ENCODE data around the gene STK11IP. TPM values are rescaled to one million over a fixed set of nuclear protein-coding genes. Genes with fewer than 3 reads are reported as not detected.

STK11IP gene
- total RNA-seq, 1 experiment from 2014 or later, result 45.0 TPM

DNA sequence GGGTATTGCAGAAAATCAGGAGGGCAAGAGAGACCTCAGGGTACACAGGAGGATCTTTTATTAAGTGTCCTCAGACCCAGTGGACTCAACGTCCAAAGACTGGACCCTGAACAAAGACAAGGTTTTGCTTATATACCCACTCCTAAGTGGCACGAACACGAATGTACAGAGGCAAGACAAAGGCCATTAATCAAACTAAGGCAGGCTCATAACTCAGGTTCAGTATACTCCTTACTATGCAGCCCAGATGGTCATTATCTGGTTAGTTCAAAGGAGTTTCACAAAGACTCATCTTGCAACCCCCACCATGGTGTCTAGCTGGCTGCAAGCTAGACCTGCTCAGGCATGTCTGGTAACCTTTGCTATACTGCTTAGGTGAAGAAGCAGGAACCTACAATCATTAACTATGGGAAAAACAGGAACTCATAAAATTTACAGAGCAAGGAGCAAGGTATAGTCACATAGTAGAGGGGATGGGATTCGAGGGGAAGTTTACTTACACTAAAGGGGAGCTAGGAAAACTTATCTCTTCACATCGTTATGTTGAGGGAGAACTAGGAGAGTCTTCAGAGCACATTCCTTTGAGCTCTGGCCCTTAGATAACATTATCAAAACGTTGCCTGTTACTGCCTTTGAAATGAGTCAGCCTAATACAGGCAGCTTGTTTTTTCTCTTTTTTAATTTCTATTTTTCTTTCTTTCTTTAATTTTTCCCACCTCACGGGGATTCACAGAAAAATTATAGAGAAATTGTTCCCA is 63.7 kb downstream of the STK11IP start:
- ChIA-PET POLR2A (interaction anchor here (1.2 kb wide), 1 partner anchor 16 kb away, joined by 4 read pairs; no protein-coding TSS in a partner anchor), RAD21 (ENCODE audit: low non-redundant PET in 1 of 2, low total read pairs in 2 of 2, uncharacterized antibody in 2 of 2, unreplicated experiment in 2 of 2) (no interaction called here), CTCF (no interaction called here)
- H3K36me3 ChIP-seq (ENCODE audit: control insufficient read depth in 1 of 2, insufficient read depth in 2 of 2, low read length in 2 of 2), result no peaks in the 10 kb centered on the region
- H3K79me2 ChIP-seq (ENCODE audit: insufficient read depth, low read length), result no peaks in the 10 kb centered on the region
- peak; percentile 59 for ATAC-seq
- H3K9me3 ChIP-seq (ENCODE audit: control insufficient read depth in 1 of 2, insufficient read depth in 1 of 2, low read depth in 1 of 2, low read length in 2 of 2), result peaks cover 0 to 17% of the 10 kb centered on the region in 2 experiments; a peak in 1 of 4 replicates
- peaks cover 0 to 21% of the 10 kb centered on the region in 2 experiments; a peak in 2 of 4 replicates for H3K4me1 ChIP-seq (ENCODE audit: control insufficient read depth in 1 of 2, insufficient read depth in 2 of 2, low read length in 2 of 2)
- H2AFZ ChIP-seq (ENCODE audit: low read depth, low read length, poor library complexity, severe bottlenecking), result peak overlapping the region; percentile 41
- H3K4me3 ChIP-seq (replicated peaks in 1 of 2; ENCODE audit: low read depth in 1 of 2, low read length in 2 of 2), result no peak overlapping the region
- no TSS peak for BruUV-seq (replicated peaks)
- peak overlapping the region; percentile 24; the same call in 1 of the 2 replicates for H3K4me2 ChIP-seq (ENCODE audit: low read length)
- no peaks in the 10 kb centered on the region for H3K27me3 ChIP-seq (ENCODE audit: insufficient read depth, low read length)
- intact Hi-C loops (cut with micrococcal nuclease), result no loop called here
- no peak overlapping the region for H3K9ac ChIP-seq (ENCODE audit: low read length)
- H3K9me2 ChIP-seq (ENCODE audit: insufficient read depth), result no peaks in the 10 kb centered on the region
- H4K20me1 ChIP-seq (ENCODE audit: insufficient read depth), result no peaks in the 10 kb centered on the region
- H3K27ac ChIP-seq (ENCODE audit: low read depth, low read length), result no peak overlapping the region; the same call in 1 of the 2 replicates
- DNase-seq (ENCODE audit: low read depth, low spot score), result peak; percentile 35
- TF ChIP-seq, protein P1, sequence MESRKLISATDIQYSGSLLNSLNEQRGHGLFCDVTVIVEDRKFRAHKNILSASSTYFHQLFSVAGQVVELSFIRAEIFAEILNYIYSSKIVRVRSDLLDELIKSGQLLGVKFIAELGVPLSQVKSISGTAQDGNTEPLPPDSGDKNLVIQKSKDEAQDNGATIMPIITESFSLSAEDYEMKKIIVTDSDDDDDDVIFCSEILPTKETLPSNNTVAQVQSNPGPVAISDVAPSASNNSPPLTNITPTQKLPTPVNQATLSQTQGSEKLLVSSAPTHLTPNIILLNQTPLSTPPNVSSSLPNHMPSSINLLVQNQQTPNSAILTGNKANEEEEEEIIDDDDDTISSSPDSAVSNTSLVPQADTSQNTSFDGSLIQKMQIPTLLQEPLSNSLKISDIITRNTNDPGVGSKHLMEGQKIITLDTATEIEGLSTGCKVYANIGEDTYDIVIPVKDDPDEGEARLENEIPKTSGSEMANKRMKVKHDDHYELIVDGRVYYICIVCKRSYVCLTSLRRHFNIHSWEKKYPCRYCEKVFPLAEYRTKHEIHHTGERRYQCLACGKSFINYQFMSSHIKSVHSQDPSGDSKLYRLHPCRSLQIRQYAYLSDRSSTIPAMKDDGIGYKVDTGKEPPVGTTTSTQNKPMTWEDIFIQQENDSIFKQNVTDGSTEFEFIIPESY (IDR thresholded peaks at IDR 0.05; ENCODE audit: extremely low read depth, insufficient replicate concordance, low read length), result peak; percentile 46
- TF ChIP-seq ELF1 (IDR thresholded peaks at IDR 0.05; ENCODE audit: borderline replicate concordance, low read depth) (no peak; the same call in 1 of the 2 replicates), POLR2AphosphoS5 (IDR thresholded peaks at IDR 0.05; ENCODE audit: low read depth, low read length) (no peak), EZH2phosphoT487 (IDR thresholded peaks at IDR 0.05; ENCODE audit: borderline replicate concordance) (no peak), ZFX (IDR thresholded peaks at IDR 0.05) (no peak), SRF (IDR thresholded peaks at IDR 0.05; ENCODE audit: low read depth) (no peak), CEBPB (IDR thresholded peaks at IDR 0.05; ENCODE audit: low read depth) (0 out of 2 replicates have a peak, but pooled peaks have one; percentile 22), SP1 (IDR thresholded peaks at IDR 0.05; ENCODE audit: low read depth) (peak; percentile 32), JUND (IDR thresholded peaks at IDR 0.05) (no peak), POLR2A (IDR thresholded peaks at IDR 0.05; ENCODE audit: borderline replicate concordance, extremely low read depth, insufficient read depth, insufficient read length) (no peak), TCF7L2 (IDR thresholded peaks at IDR 0.05; ENCODE audit: borderline replicate concordance, extremely low read depth, insufficient read depth, insufficient read length) (no peak), CBX3 (IDR thresholded peaks at IDR 0.05; ENCODE audit: low read depth) (peak; percentile 100), ZNF274 (IDR thresholded peaks at IDR 0.05; ENCODE audit: low read depth, low read length) (no peak), SIN3A (IDR thresholded peaks at IDR 0.05; ENCODE audit: low read depth) (peak; percentile 39; the same call in 1 of the 2 replicates), FOSL1 (IDR thresholded peaks at IDR 0.05; ENCODE audit: low read depth) (no peak), YY1 (IDR thresholded peaks at IDR 0.05; ENCODE audit: extremely low read depth, insufficient replicate concordance, low read depth, low read length) (peak; percentile 59)
- TF ChIP-seq, protein P2, sequence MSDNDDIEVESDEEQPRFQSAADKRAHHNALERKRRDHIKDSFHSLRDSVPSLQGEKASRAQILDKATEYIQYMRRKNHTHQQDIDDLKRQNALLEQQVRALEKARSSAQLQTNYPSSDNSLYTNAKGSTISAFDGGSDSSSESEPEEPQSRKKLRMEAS (IDR thresholded peaks at IDR 0.05), result no peak
- TF ChIP-seq, protein P3, sequence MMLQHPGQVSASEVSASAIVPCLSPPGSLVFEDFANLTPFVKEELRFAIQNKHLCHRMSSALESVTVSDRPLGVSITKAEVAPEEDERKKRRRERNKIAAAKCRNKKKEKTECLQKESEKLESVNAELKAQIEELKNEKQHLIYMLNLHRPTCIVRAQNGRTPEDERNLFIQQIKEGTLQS (IDR thresholded peaks at IDR 0.05), result no peak
- TF ChIP-seq, protein P4, sequence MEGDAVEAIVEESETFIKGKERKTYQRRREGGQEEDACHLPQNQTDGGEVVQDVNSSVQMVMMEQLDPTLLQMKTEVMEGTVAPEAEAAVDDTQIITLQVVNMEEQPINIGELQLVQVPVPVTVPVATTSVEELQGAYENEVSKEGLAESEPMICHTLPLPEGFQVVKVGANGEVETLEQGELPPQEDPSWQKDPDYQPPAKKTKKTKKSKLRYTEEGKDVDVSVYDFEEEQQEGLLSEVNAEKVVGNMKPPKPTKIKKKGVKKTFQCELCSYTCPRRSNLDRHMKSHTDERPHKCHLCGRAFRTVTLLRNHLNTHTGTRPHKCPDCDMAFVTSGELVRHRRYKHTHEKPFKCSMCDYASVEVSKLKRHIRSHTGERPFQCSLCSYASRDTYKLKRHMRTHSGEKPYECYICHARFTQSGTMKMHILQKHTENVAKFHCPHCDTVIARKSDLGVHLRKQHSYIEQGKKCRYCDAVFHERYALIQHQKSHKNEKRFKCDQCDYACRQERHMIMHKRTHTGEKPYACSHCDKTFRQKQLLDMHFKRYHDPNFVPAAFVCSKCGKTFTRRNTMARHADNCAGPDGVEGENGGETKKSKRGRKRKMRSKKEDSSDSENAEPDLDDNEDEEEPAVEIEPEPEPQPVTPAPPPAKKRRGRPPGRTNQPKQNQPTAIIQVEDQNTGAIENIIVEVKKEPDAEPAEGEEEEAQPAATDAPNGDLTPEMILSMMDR (IDR thresholded peaks at IDR 0.05 in 2 of 3, conservative IDR thresholded peaks at IDR 0.05 in 1 of 3; ENCODE audit: borderline replicate concordance in 1 of 3, insufficient read depth in 1 of 3, low read depth in 2 of 3, low read length in 2 of 3), result no peak

All from HCT116 (cell line).